SK-N-SH treated with all-trans-retinoic acid at 6 μM for 48 hours (cell line): Measurements from ENCODE around the gene NET1.

Source experiments
- ATAC-seq: fragments of 200-7000 bp; cut with Tn5 transposase; 3 replicates; pipeline ENCODE4 v1.9.1; 2020; ENCODE audit warnings: mild to moderate bottlenecking, moderate library complexity
- ARNTL ChIP-seq: fragments of 450-650 bp; formaldehyde crosslinking; IDR thresholded peaks from 2 replicates; pipeline ENCODE4 v1.5.0; 2020; ENCODE audit warnings: low read depth, mild to moderate bottlenecking, moderate library complexity, borderline replicate concordance
- BACH2 ChIP-seq: fragments of 250-450 bp; sonication (Bioruptor Pico); IDR thresholded peaks from 2 replicates; pipeline ENCODE4 v1.9.0; 2021; ENCODE audit warnings: mild to moderate bottlenecking, borderline replicate concordance
- CSDC2 ChIP-seq: fragments of 250-450 bp; sonication (Bioruptor Pico); IDR thresholded peaks from 2 replicates; pipeline ENCODE4 v1.5.0; 2020; ENCODE audit warnings: mild to moderate bottlenecking, moderate library complexity
- CSRNP3 ChIP-seq: fragments of 250-450 bp; sonication (Bioruptor Pico); IDR thresholded peaks from 2 replicates; pipeline ENCODE4 v1.5.1; 2021; ENCODE audit warnings: mild to moderate bottlenecking, moderate library complexity
- GLIS3 ChIP-seq: fragments of 250-450 bp; sonication (Bioruptor Pico); IDR thresholded peaks from 2 replicates; pipeline ENCODE4 v1.5.0; 2020; ENCODE audit warnings: mild to moderate bottlenecking, moderate library complexity
- ISL1 ChIP-seq: fragments of 250-450 bp; sonication (Bioruptor Pico); IDR thresholded peaks from 2 replicates; pipeline ENCODE4 v2.1.2; 2022; ENCODE audit warnings: mild to moderate bottlenecking, moderate library complexity
- OSR1 ChIP-seq: fragments of 250-450 bp; sonication (Bioruptor Pico); IDR thresholded peaks from 2 replicates; pipeline ENCODE4 v1.8.0; 2022; ENCODE audit warnings: moderate library complexity, mild to moderate bottlenecking, inconsistent platforms
- PATZ1 ChIP-seq: fragments of 250-450 bp; sonication (Bioruptor Pico); IDR thresholded peaks from 2 replicates; pipeline ENCODE4 v1.8.0; 2020; ENCODE audit warnings: mild to moderate bottlenecking, moderate library complexity, borderline replicate concordance
- POU6F1 ChIP-seq: fragments of 250-450 bp; sonication (Bioruptor Pico); IDR thresholded peaks from 2 replicates; pipeline ENCODE4 v1.8.0; 2021; ENCODE audit warnings: low read depth, mild to moderate bottlenecking, moderate library complexity, borderline replicate concordance
- PPARA ChIP-seq: fragments of 250-450 bp; sonication (Bioruptor Pico); IDR thresholded peaks from 2 replicates; pipeline ENCODE4 v1.5.0; 2020; ENCODE audit warnings: mild to moderate bottlenecking, borderline replicate concordance
- RARB ChIP-seq: fragments of 250-450 bp; sonication (Bioruptor Pico); IDR thresholded peaks from 2 replicates; pipeline ENCODE4 v1.8.0; 2021; ENCODE audit warnings: mild to moderate bottlenecking, moderate library complexity
- SNAI2 ChIP-seq: fragments of 250-450 bp; sonication (Bioruptor Pico); IDR thresholded peaks from 2 replicates; pipeline ENCODE4 v1.5.0; 2020; ENCODE audit warnings: mild to moderate bottlenecking, moderate library complexity
- TCF4 ChIP-seq: fragments of 250-450 bp; sonication (Bioruptor Pico); IDR thresholded peaks from 2 replicates; pipeline ENCODE4 v1.8.0; 2021; ENCODE audit warnings: mild to moderate bottlenecking, moderate library complexity, borderline replicate concordance
- TOX ChIP-seq: fragments of 250-450 bp; sonication (Bioruptor Pico); IDR thresholded peaks from 2 replicates; pipeline ENCODE4 v1.8.0; 2021; ENCODE audit warnings: mild to moderate bottlenecking, moderate library complexity, borderline replicate concordance
- ZC3H10 ChIP-seq: fragments of 250-450 bp; sonication (Bioruptor Pico); IDR thresholded peaks from 2 replicates; pipeline ENCODE4 v1.5.1; 2021; ENCODE audit warnings: mild to moderate bottlenecking, moderate library complexity
- ZFP3 ChIP-seq: fragments of 250-450 bp; sonication (Bioruptor Pico); IDR thresholded peaks from 2 replicates; pipeline ENCODE4 v1.5.0; 2020; ENCODE audit warnings: mild to moderate bottlenecking, moderate library complexity
- ZFP30 ChIP-seq: fragments of 450-650 bp; formaldehyde crosslinking; IDR thresholded peaks from 2 replicates; pipeline ENCODE4 v1.5.0; 2022; ENCODE audit warnings: mild to moderate bottlenecking, moderate library complexity
- ZNF565 ChIP-seq: fragments of 450-650 bp; formaldehyde crosslinking; conservative IDR thresholded peaks from 2 replicates; pipeline ENCODE4 v1.5.0; 2020; ENCODE audit warnings: low read depth, mild to moderate bottlenecking, moderate library complexity
- ZNF70 ChIP-seq: fragments of 450-650 bp; formaldehyde crosslinking; IDR thresholded peaks from 2 replicates; pipeline ENCODE4 v1.5.0; 2020; ENCODE audit warnings: mild to moderate bottlenecking, moderate library complexity
- ZNF8 ChIP-seq: fragments of 450-650 bp; formaldehyde crosslinking; IDR thresholded peaks from 2 replicates; pipeline ENCODE4 v1.5.0; 2020; ENCODE audit warnings: mild to moderate bottlenecking, moderate library complexity
- TF ChIP-seq, protein P1 (sequence below): fragments of 250-450 bp; sonication (Bioruptor Pico); IDR thresholded peaks from 2 replicates; pipeline ENCODE4 v1.5.0; 2020; ENCODE audit warnings: mild to moderate bottlenecking, moderate library complexity
- TF ChIP-seq, protein P2 (sequence below): fragments of 250-450 bp; sonication (Bioruptor Pico); IDR thresholded peaks from 2 replicates; pipeline ENCODE4 v1.5.1; 2020; ENCODE audit warnings: low read depth, mild to moderate bottlenecking, moderate library complexity

Gene NET1

GRCh38 chr10:5395168-5395567 is 17.2 kb upstream of the NET1 start:
- no peak for ATAC-seq
- TF ChIP-seq ISL1 (CRISPR knock-in tag) = no peak
- no peak for TF ChIP-seq TCF4 (CRISPR knock-in tag)
- no peak for TF ChIP-seq RARB (CRISPR knock-in tag)
- TF ChIP-seq ZFP3 = no peak
- TF ChIP-seq, protein P1, sequence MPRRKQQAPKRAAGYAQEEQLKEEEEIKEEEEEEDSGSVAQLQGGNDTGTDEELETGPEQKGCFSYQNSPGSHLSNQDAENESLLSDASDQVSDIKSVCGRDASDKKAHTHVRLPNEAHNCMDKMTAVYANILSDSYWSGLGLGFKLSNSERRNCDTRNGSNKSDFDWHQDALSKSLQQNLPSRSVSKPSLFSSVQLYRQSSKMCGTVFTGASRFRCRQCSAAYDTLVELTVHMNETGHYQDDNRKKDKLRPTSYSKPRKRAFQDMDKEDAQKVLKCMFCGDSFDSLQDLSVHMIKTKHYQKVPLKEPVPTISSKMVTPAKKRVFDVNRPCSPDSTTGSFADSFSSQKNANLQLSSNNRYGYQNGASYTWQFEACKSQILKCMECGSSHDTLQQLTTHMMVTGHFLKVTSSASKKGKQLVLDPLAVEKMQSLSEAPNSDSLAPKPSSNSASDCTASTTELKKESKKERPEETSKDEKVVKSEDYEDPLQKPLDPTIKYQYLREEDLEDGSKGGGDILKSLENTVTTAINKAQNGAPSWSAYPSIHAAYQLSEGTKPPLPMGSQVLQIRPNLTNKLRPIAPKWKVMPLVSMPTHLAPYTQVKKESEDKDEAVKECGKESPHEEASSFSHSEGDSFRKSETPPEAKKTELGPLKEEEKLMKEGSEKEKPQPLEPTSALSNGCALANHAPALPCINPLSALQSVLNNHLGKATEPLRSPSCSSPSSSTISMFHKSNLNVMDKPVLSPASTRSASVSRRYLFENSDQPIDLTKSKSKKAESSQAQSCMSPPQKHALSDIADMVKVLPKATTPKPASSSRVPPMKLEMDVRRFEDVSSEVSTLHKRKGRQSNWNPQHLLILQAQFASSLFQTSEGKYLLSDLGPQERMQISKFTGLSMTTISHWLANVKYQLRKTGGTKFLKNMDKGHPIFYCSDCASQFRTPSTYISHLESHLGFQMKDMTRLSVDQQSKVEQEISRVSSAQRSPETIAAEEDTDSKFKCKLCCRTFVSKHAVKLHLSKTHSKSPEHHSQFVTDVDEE = no peak
- no peak for TF ChIP-seq ZFP30 (CRISPR knock-in tag)
- no peak for TF ChIP-seq TOX (CRISPR knock-in tag)
- no peak for TF ChIP-seq PPARA (CRISPR knock-in tag)
- no peak for TF ChIP-seq GLIS3 (CRISPR knock-in tag)
- no peak for TF ChIP-seq POU6F1 (CRISPR knock-in tag)
- TF ChIP-seq ZNF70 = no peak
- TF ChIP-seq ARNTL (CRISPR knock-in tag) = no peak
- no peak for TF ChIP-seq SNAI2 (CRISPR knock-in tag)
- TF ChIP-seq PATZ1 (CRISPR knock-in tag) = no peak
- no peak for TF ChIP-seq OSR1 (CRISPR knock-in tag)
- TF ChIP-seq ZC3H10 = no peak
- TF ChIP-seq BACH2 (CRISPR knock-in tag) = no peak
- no peak for TF ChIP-seq CSRNP3 (CRISPR knock-in tag)
- TF ChIP-seq CSDC2 (CRISPR knock-in tag) = no peak
- TF ChIP-seq ZNF8 (CRISPR knock-in tag) = no peak

GRCh38 chr10:5396556-5397300 is 15.6 kb upstream of the NET1 start:
- no peak for TF ChIP-seq RARB (CRISPR knock-in tag)
- no peak for TF ChIP-seq POU6F1 (CRISPR knock-in tag)
- no peak for TF ChIP-seq ZNF565 (CRISPR knock-in tag)
- TF ChIP-seq TCF4 (CRISPR knock-in tag) = no peak
- TF ChIP-seq ZNF8 (CRISPR knock-in tag) = no peak
- TF ChIP-seq GLIS3 (CRISPR knock-in tag) = no peak
- no peak for TF ChIP-seq SNAI2 (CRISPR knock-in tag)
- TF ChIP-seq CSDC2 (CRISPR knock-in tag) = no peak
- no peak for TF ChIP-seq ARNTL (CRISPR knock-in tag)
- TF ChIP-seq TOX (CRISPR knock-in tag) = no peak
- TF ChIP-seq, protein P1 = no peak
- no peak for TF ChIP-seq ZFP30 (CRISPR knock-in tag)
- no peak for TF ChIP-seq ISL1 (CRISPR knock-in tag)
- TF ChIP-seq, protein P2, sequence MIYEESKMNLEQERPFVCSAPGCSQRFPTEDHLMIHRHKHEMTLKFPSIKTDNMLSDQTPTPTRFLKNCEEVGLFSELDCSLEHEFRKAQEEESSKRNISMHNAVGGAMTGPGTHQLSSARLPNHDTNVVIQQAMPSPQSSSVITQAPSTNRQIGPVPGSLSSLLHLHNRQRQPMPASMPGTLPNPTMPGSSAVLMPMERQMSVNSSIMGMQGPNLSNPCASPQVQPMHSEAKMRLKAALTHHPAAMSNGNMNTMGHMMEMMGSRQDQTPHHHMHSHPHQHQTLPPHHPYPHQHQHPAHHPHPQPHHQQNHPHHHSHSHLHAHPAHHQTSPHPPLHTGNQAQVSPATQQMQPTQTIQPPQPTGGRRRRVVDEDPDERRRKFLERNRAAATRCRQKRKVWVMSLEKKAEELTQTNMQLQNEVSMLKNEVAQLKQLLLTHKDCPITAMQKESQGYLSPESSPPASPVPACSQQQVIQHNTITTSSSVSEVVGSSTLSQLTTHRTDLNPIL = no peak
- TF ChIP-seq ZC3H10 = no peak
- no peak for TF ChIP-seq ZFP3
- ATAC-seq = no peak
